Osteoblast (primary cell): ENCODE data around the gene IMPACT. TPM values are rescaled to one million over a fixed set of nuclear protein-coding genes. Genes with fewer than 3 reads are reported as not detected.

Source experiments
- DNase-seq: peaks from one replicate; pipeline ENCODE4 v3.0.0; 2011; ENCODE audit warnings: low spot score, mixed read lengths; ENCODE audit not compliant: insufficient read length; ENCODE audit errors: missing footprints
- H2AFZ ChIP-seq: 2 replicates; pipeline ENCODE4 v1.6.0; 2011; ENCODE audit warnings: mild to moderate bottlenecking, low read length
- H3K27ac ChIP-seq: 2 replicates; pipeline ENCODE4 v1.5.1; 2011; ENCODE audit warnings: mild to moderate bottlenecking, low read depth, low read length, moderate library complexity
- H3K27me3 ChIP-seq: 2 replicates; pipeline ENCODE4 v1.6.0; 2012; ENCODE audit warnings: mild to moderate bottlenecking, control low read depth, inconsistent platforms, low read length, moderate library complexity; ENCODE audit not compliant: insufficient read depth
- H3K36me3 ChIP-seq: 2 replicates; pipeline ENCODE4 v1.5.1; 2011; ENCODE audit warnings: mild to moderate bottlenecking, low read length, control low read depth, moderate library complexity; ENCODE audit not compliant: insufficient read depth
- H3K4me1 ChIP-seq: 2 replicates; pipeline ENCODE4 v1.5.1; 2011; ENCODE audit warnings: mild to moderate bottlenecking, low read length, control low read depth, moderate library complexity; ENCODE audit not compliant: insufficient read depth
- H3K4me2 ChIP-seq: 2 replicates; pipeline ENCODE4 v1.6.0; 2011; ENCODE audit warnings: mild to moderate bottlenecking, low read length; ENCODE audit not compliant: insufficient read depth
- H3K4me3 ChIP-seq: fragments of 200-600 bp; sonication (generic); 3 replicates; pipeline ENCODE4 v1.5.1; 2012; ENCODE audit warnings: mild to moderate bottlenecking, low read length, inconsistent platforms; ENCODE audit not compliant: insufficient read depth
- H3K79me2 ChIP-seq: 2 replicates; pipeline ENCODE4 v1.6.0; 2012; ENCODE audit warnings: mild to moderate bottlenecking, low read length, control low read depth, inconsistent platforms; ENCODE audit not compliant: insufficient read depth
- H3K9me3 ChIP-seq: 2 replicates; pipeline ENCODE4 v1.5.1; 2011; ENCODE audit warnings: low read depth, low read length, control low read depth
- H4K20me1 ChIP-seq: 2 replicates; pipeline ENCODE4 v1.6.0; 2012; ENCODE audit warnings: mild to moderate bottlenecking, low read length, control low read depth; ENCODE audit not compliant: insufficient read depth
- CTCF ChIP-seq: IDR thresholded peaks from 2 replicates; pipeline ENCODE4 v1.5.1; 2011; ENCODE audit warnings: mild to moderate bottlenecking, low read depth, low read length, moderate library complexity; ENCODE audit errors: extremely low read depth
- total RNA-seq: library from RNA; depleted of rRNA; stranded (reverse); fragments of >200 nt; gene quantifications from 2 replicates; pipeline ENCODE4 v1.2.3, GENCODE V29; 2012

The IMPACT gene
- total RNA-seq, 1 donor: 34.7 TPM

- Histone ChIP-seq H3K79me2 (no peaks in the 10 kb centered on the region), H4K20me1 (no peaks in the 10 kb centered on the region), H3K4me2 (no peak overlapping the region), H3K9me3 (no peaks in the 10 kb centered on the region), H3K4me3 (no peak overlapping the region), H3K36me3 (no peaks in the 10 kb centered on the region), H2AFZ (no peak overlapping the region), H3K27me3 (peaks cover 12% of the 10 kb centered on the region), H3K27ac (no peak overlapping the region), H3K4me1 (no peaks in the 10 kb centered on the region)
- no peak for TF ChIP-seq CTCF
- DNase-seq: no peak
Observed at GRCh38 chr18:24414349-24415003, 12.0 kb upstream of the IMPACT start.

- Histone ChIP-seq H3K27ac (no peak overlapping the region), H3K36me3 (no peaks in the 10 kb centered on the region)
Observed at GRCh38 chr18:24417480-24417879, 9.0 kb upstream of the IMPACT start.

DNA sequence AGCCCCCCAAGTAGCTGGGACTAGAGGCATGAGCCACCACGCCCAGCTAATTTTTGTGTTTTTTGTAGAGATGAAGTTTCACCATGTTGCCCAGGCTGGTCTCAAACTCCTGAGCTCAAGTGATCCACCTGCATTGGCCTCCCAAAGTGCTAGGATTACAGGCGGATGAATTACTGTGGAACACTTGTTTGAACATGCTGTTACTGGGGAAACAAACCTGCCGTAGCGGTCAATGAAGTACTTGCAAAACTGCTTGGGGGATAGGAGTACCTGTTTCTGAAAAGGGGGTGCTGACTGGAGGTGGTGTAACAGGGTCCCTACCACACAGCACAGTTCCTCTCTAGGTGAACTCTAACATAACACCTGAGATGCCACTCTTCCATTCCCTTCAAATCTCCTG is 5.9 kb upstream of the IMPACT start:
- no peaks in the 10 kb centered on the region for H3K36me3 ChIP-seq
- peaks cover 40% of the 10 kb centered on the region for H3K27me3 ChIP-seq
- no peak for DNase-seq
- no peak overlapping the region for H3K4me2 ChIP-seq
- no peaks in the 10 kb centered on the region for H3K79me2 ChIP-seq
- no peaks in the 10 kb centered on the region for H4K20me1 ChIP-seq
- no peak overlapping the region for H2AFZ ChIP-seq
- H3K4me3 ChIP-seq: no peak overlapping the region
- no peak overlapping the region for H3K27ac ChIP-seq
- no peaks in the 10 kb centered on the region for H3K9me3 ChIP-seq
- no peak for TF ChIP-seq CTCF
- H3K4me1 ChIP-seq: no peaks in the 10 kb centered on the region

More at GRCh38 chr18:24417480-24417879, 9.0 kb upstream of the IMPACT start:
- no peak for DNase-seq
- Histone ChIP-seq H3K4me3 (no peak overlapping the region), H4K20me1 (no peaks in the 10 kb centered on the region), H3K4me2 (no peak overlapping the region), H3K27me3 (peaks cover 24% of the 10 kb centered on the region), H2AFZ (no peak overlapping the region), H3K4me1 (no peaks in the 10 kb centered on the region), H3K9me3 (no peaks in the 10 kb centered on the region), H3K79me2 (no peaks in the 10 kb centered on the region)
- TF ChIP-seq CTCF: no peak

DNA sequence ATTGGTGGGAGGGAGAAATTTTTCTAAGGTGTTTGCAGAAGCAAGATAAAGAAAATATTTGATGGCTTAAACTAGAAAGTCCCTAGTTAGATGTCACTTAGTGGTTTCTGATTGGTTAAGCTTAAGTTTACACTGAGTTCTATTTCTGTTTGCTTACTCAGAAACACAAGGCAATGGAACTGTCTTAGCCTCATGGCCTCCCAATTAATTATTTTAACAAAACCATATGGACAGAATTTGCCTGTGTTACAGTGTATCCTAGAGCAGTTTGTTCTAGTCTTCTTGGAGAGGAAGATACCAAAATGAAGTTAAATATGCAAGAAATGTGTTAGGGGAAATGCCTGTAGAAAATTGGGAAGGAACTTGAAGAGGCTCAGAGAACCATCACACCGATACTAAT is 4.6 kb upstream of the IMPACT start:
- no peaks in the 10 kb centered on the region for H4K20me1 ChIP-seq
- no peak for DNase-seq
- peaks cover 5% of the 10 kb centered on the region for H3K4me1 ChIP-seq
- peaks cover under 1% of the 10 kb centered on the region for H3K79me2 ChIP-seq
- H3K27ac ChIP-seq: no peak overlapping the region
- H3K4me2 ChIP-seq: no peak overlapping the region
- no peak for TF ChIP-seq CTCF
- no peaks in the 10 kb centered on the region for H3K36me3 ChIP-seq
- H3K4me3 ChIP-seq: no peak overlapping the region
- no peaks in the 10 kb centered on the region for H3K9me3 ChIP-seq
- peaks cover 39% of the 10 kb centered on the region for H3K27me3 ChIP-seq
- H2AFZ ChIP-seq: no peak overlapping the region
